Natural killer cell (primary cell): ENCODE measurements around the gene CDK12. TPM values are rescaled to one million over a fixed set of nuclear protein-coding genes. Genes with fewer than 3 reads are reported as not detected.

Experiments used
- ATAC-seq, 3 donors: fragments of 150-1000 bp in 2 of 3; fragments of 200-7000 bp in 1 of 3; cut with Tn5 transposase; 1 replicate in 1 of 3; 2 replicates in 2 of 3; pipeline ENCODE4 v1.10.0; 2021; ENCODE audit warnings: mild to moderate bottlenecking in 2 of 3, moderate library complexity in 2 of 3
- DNase-seq, 2 donors: peaks; one replicate each; pipeline versions ENCODE4 v3.0.0 to v3.0.0-alpha.2; 2013 to 2021; ENCODE audit warnings: mixed read lengths in 1 of 2
- H3K27ac ChIP-seq: one replicate; pipeline ENCODE4 v1.5.1; 2013; ENCODE audit warnings: mild to moderate bottlenecking, low read length
- H3K27me3 ChIP-seq: one replicate; pipeline ENCODE4 v1.6.1; 2013; ENCODE audit warnings: low read length; ENCODE audit not compliant: control insufficient read depth, insufficient read depth
- H3K36me3 ChIP-seq: one replicate; pipeline ENCODE4 v1.6.1; 2013; ENCODE audit warnings: low read length; ENCODE audit not compliant: control insufficient read depth, insufficient read depth
- H3K4me1 ChIP-seq: one replicate; pipeline ENCODE4 v1.6.1; 2013; ENCODE audit warnings: low read length; ENCODE audit not compliant: control insufficient read depth, insufficient read depth
- H3K4me3 ChIP-seq: one replicate; pipeline ENCODE4 v1.5.1; 2013; ENCODE audit warnings: low read length
- H3K9me3 ChIP-seq: one replicate; pipeline ENCODE4 v1.6.1; 2013; ENCODE audit warnings: low read length; ENCODE audit not compliant: control insufficient read depth, insufficient read depth
- H3K27ac Mint-ChIP-seq, 2 donors: one replicate each; pipeline ENCODE4 v1.8.0; 2022; ENCODE audit warnings: mild to moderate bottlenecking in 2 of 2, mixed read lengths in 2 of 2, moderate library complexity in 1 of 2
- H3K27me3 Mint-ChIP-seq, 2 donors: one replicate each; pipeline ENCODE4 v1.8.0; 2022; ENCODE audit warnings: low read depth in 2 of 2, mixed read lengths in 2 of 2
- H3K36me3 Mint-ChIP-seq: one replicate; pipeline ENCODE4 v1.8.0; 2022; ENCODE audit warnings: mixed read lengths
- H3K4me1 Mint-ChIP-seq, 2 donors: one replicate each; pipeline ENCODE4 v1.8.0; 2022; ENCODE audit warnings: mixed read lengths in 2 of 2
- H3K4me3 Mint-ChIP-seq: one replicate; pipeline ENCODE4 v1.8.0; 2022; ENCODE audit warnings: mild to moderate bottlenecking, moderate library complexity, mixed read lengths
- H3K9me3 Mint-ChIP-seq, 2 donors: one replicate each; pipeline ENCODE4 v1.8.0; 2022; ENCODE audit warnings: mixed read lengths in 2 of 2
- WGBS: methylation state at CpG from one replicate; pipeline ENCODE4 v1.1.7; 2013; ENCODE audit warnings: missing lambda C conversion rate; ENCODE audit not compliant: insufficient coverage; 5-methylcytosine and 5-hydroxymethylcytosine counted together
- intact Hi-C: fragments of 100-400 bp; cut with micrococcal nuclease; formaldehyde crosslinking; loops from one replicate; pipeline ENCODE4 v1.14.2; 2022
- total RNA-seq, 4 donors: library from RNA; stranded (reverse); fragments of 120-200 nt in 1 of 4; gene quantifications; one replicate each; pipeline versions ENCODE4 v1.2.3 to v1.2.4, GENCODE V29; 2013 to 2022
- TF ChIP-seq, protein P1 (sequence below): fragments of 200-600 bp; IDR thresholded peaks from one replicate; pipeline ENCODE4 v1.8.0; 2022; ENCODE audit warnings: antibody characterized with exemption

The CDK12 gene
- total RNA-seq, 3 donors from 2014 or later (not counting 1 experiment from before 2014, with no cell fraction given), result 119 to 129 (median 124) TPM

DNA sequence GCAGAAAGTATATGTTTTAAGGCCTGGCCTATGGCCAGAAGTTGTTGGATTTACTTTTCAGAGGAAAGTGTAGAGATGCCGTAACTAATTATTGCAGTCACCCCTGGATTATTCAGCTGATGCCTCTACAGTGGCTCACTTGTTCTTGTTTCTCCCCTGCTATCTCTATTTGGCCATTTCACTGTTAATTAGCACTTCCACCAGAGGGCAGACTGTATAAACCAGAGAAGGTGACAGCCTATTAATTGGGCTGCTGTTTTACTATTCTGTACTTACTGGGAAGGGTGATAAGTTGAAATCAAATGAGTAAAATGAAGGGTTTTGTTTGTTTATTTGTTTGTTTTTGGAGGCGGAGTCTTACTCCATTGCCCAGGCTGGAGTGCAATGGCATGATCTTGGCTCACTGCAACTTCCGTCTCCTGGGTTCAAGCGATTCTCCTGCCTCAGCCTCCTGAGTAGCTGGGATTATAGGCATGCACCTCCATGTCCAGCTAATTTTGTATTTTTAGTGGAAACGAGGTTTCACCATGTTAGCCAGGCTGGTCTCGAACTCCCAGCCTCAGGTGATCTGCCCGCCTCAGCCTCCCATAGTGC lies 66.0 kb downstream of the CDK12 start:
- Mint-ChIP-seq H3K36me3 (peaks cover 26% of the 10 kb centered on the region), H3K4me3 (no peak overlapping the region), H3K4me1 (no peaks in the 10 kb centered on the region), H3K27me3 (no peaks in the 10 kb centered on the region), H3K27ac (no peak overlapping the region), H3K9me3 (no peaks in the 10 kb centered on the region)
- peak in 1 of 3 donors; percentile 46 for ATAC-seq
- H3K36me3 ChIP-seq, result peaks cover 90% of the 10 kb centered on the region
- H3K27me3 ChIP-seq, result no peaks in the 10 kb centered on the region
- H3K4me1 ChIP-seq, result no peaks in the 10 kb centered on the region
- WGBS, result 98% methylated on average over 7 of the region's 7 CpGs
- H3K4me3 ChIP-seq, result no peak overlapping the region
- no peak overlapping the region for H3K27ac ChIP-seq
- TF ChIP-seq, protein P1, sequence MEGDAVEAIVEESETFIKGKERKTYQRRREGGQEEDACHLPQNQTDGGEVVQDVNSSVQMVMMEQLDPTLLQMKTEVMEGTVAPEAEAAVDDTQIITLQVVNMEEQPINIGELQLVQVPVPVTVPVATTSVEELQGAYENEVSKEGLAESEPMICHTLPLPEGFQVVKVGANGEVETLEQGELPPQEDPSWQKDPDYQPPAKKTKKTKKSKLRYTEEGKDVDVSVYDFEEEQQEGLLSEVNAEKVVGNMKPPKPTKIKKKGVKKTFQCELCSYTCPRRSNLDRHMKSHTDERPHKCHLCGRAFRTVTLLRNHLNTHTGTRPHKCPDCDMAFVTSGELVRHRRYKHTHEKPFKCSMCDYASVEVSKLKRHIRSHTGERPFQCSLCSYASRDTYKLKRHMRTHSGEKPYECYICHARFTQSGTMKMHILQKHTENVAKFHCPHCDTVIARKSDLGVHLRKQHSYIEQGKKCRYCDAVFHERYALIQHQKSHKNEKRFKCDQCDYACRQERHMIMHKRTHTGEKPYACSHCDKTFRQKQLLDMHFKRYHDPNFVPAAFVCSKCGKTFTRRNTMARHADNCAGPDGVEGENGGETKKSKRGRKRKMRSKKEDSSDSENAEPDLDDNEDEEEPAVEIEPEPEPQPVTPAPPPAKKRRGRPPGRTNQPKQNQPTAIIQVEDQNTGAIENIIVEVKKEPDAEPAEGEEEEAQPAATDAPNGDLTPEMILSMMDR, result no peak
- intact Hi-C loops, result no loop called here
- no peaks in the 10 kb centered on the region for H3K9me3 ChIP-seq
- DNase-seq, result peak in 1 of 2 donors; percentile 34

DNA sequence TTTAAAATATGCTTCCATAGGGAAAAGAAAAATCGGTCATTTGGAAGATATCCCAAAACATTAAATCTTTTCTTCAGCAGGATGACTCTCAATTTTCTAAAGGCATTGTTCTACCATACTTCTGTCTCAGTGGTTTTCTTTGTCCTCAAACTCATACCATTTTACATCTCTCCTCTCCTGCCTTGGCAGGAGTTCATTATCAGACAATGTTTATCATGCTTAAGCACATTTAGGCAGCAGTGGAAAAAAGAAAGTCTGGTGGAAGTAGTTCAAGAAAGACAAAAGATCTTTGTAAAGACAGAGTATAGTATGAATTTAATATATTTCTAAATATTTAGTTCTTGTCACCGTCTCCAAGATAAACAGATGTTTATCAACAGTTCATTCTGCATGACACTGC lies 68.2 kb downstream of the CDK12 start:
- Mint-ChIP-seq H3K27me3 (no peaks in the 10 kb centered on the region), H3K4me3 (no peak overlapping the region), H3K27ac (no peak overlapping the region), H3K9me3 (no peaks in the 10 kb centered on the region), H3K4me1 (no peaks in the 10 kb centered on the region), H3K36me3 (peaks cover 18% of the 10 kb centered on the region)
- no peaks in the 10 kb centered on the region for H3K4me1 ChIP-seq
- H3K27me3 ChIP-seq, result no peaks in the 10 kb centered on the region
- no peak for DNase-seq
- peaks cover 76% of the 10 kb centered on the region for H3K36me3 ChIP-seq
- WGBS, result no CpG with 5 or more reads among the region's 2 CpGs
- H3K27ac ChIP-seq, result no peak overlapping the region
- intact Hi-C loops, result no loop called here
- no peaks in the 10 kb centered on the region for H3K9me3 ChIP-seq
- ATAC-seq, result no peak
- no peak overlapping the region for H3K4me3 ChIP-seq
- TF ChIP-seq, protein P1, result no peak

DNA sequence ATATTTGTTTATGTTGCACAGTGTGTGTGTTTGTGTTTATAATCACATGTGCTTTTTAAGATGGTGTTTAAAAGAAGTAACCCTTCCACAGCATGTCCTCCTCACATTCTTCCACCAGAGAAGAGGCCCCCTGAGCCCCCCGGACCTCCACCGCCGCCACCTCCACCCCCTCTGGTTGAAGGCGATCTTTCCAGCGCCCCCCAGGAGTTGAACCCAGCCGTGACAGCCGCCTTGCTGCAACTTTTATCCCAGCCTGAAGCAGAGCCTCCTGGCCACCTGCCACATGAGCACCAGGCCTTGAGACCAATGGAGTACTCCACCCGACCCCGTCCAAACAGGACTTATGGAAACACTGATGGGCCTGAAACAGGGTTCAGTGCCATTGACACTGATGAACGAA lies 69.2 kb downstream of the CDK12 start:
- DNase-seq (no peak), ATAC-seq (no peak)
- intact Hi-C loops, result no loop called here
- Mint-ChIP-seq H3K9me3 (no peaks in the 10 kb centered on the region), H3K27me3 (no peaks in the 10 kb centered on the region), H3K4me1 (no peaks in the 10 kb centered on the region), H3K4me3 (no peak overlapping the region), H3K27ac (no peak overlapping the region), H3K36me3 (peaks cover 15% of the 10 kb centered on the region)
- Histone ChIP-seq H3K9me3 (no peaks in the 10 kb centered on the region), H3K4me1 (no peaks in the 10 kb centered on the region), H3K4me3 (no peak overlapping the region), H3K27me3 (no peaks in the 10 kb centered on the region), H3K27ac (no peak overlapping the region), H3K36me3 (peaks cover 65% of the 10 kb centered on the region)
- TF ChIP-seq, protein P1, result no peak
- WGBS, result 97% methylated on average over 10 of the region's 10 CpGs

DNA sequence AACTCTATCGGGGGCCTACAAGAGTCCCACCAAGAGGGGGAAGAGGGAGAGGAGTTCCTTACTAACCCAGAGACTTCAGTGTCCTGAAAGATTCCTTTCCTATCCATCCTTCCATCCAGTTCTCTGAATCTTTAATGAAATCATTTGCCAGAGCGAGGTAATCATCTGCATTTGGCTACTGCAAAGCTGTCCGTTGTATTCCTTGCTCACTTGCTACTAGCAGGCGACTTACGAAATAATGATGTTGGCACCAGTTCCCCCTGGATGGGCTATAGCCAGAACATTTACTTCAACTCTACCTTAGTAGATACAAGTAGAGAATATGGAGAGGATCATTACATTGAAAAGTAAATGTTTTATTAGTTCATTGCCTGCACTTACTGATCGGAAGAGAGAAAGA lies 70.0 kb downstream of the CDK12 start:
- Histone ChIP-seq H3K27me3 (no peaks in the 10 kb centered on the region), H3K4me1 (no peaks in the 10 kb centered on the region), H3K27ac (no peak overlapping the region), H3K9me3 (no peaks in the 10 kb centered on the region), H3K4me3 (no peak overlapping the region), H3K36me3 (peaks cover 58% of the 10 kb centered on the region)
- H3K27ac Mint-ChIP-seq, result no peak overlapping the region
- H3K4me1 Mint-ChIP-seq, result peaks cover 0 to 3% of the 10 kb centered on the region in 2 donors
- H3K36me3 Mint-ChIP-seq, result peaks cover 13% of the 10 kb centered on the region
- no peak for ATAC-seq
- intact Hi-C loops, result no loop called here
- DNase-seq, result no peak
- no peaks in the 10 kb centered on the region for H3K27me3 Mint-ChIP-seq
- no peaks in the 10 kb centered on the region for H3K9me3 Mint-ChIP-seq
- H3K4me3 Mint-ChIP-seq, result no peak overlapping the region
- WGBS, result 94% methylated on average over 4 of the region's 6 CpGs
- TF ChIP-seq, protein P1, result no peak
